SK-N-SH (cell line): ENCODE results near the gene TMEM164.

Experiments used
- EP300 ChIP-seq, 2 experiments: IDR thresholded peaks; 2 replicates each; pipeline versions ENCODE4 v1.4.0 to v1.6.1; 2012; ENCODE audit warnings: borderline replicate concordance in 1 of 2, low read depth in 1 of 2, low read length in 1 of 2
- GABPA ChIP-seq: IDR thresholded peaks from 2 replicates; pipeline ENCODE4 v1.4.0; 2012; ENCODE audit warnings: low read depth, mild to moderate bottlenecking
- JUND ChIP-seq: IDR thresholded peaks from 2 replicates; pipeline ENCODE4 v1.4.0; 2012
- POLR2AphosphoS5 ChIP-seq: IDR thresholded peaks from 2 replicates; pipeline ENCODE4 v1.6.1; 2012; ENCODE audit warnings: low read depth, low read length
- RCOR1 ChIP-seq: fragments of 150-350 bp; IDR thresholded peaks from 2 replicates; pipeline ENCODE4 v1.6.1; 2017; ENCODE audit warnings: antibody characterized with exemption, low read length
- RFX5 ChIP-seq: IDR thresholded peaks from 2 replicates; pipeline ENCODE4 v1.6.1; 2012; ENCODE audit warnings: mild to moderate bottlenecking, improper control_type of control experiment, low read length
- SIN3A ChIP-seq: IDR thresholded peaks from 2 replicates; pipeline ENCODE4 v1.6.1; 2012; ENCODE audit warnings: low read depth, mild to moderate bottlenecking, low read length, moderate library complexity, borderline replicate concordance
- SMC3 ChIP-seq: IDR thresholded peaks from 2 replicates; pipeline ENCODE4 v1.6.1; 2012; ENCODE audit warnings: low read depth, low read length, improper control_type of control experiment
- TAF1 ChIP-seq: IDR thresholded peaks from 2 replicates; pipeline ENCODE4 v1.6.1; 2012; ENCODE audit warnings: low read depth, mild to moderate bottlenecking, low read length, moderate library complexity, borderline replicate concordance
- YY1 ChIP-seq: IDR thresholded peaks from 2 replicates; pipeline ENCODE4 v1.4.0; 2012; ENCODE audit warnings: low read depth, mild to moderate bottlenecking
- TF ChIP-seq, protein P1 (sequence below): fragments of 200-600 bp; sonication (generic); IDR thresholded peaks from 2 replicates; pipeline ENCODE4 v1.6.1; 2017; ENCODE audit warnings: antibody characterized with exemption, mild to moderate bottlenecking, moderate library complexity

DNA sequence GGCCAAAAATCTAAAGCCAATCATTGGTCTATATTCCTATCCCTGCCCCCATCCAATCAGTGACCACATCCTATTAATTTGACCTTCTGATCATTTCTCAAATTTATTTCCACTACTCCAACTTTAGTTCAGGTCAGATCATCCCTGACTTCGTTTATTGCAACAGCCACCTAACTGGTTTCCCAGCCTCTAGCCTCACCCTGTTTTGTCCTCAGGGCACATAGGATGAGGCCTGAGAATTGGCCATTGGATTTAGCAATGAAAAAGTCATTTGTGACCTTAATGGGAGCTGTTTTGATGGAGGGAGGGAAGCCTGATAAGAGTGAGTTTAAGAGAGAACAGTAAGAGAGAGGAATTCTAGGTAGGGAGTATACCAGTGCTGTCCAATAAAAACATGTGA lies 160.0 kb downstream of the TMEM164 start:
- TF ChIP-seq JUND = no peak
- TF ChIP-seq, protein P1, sequence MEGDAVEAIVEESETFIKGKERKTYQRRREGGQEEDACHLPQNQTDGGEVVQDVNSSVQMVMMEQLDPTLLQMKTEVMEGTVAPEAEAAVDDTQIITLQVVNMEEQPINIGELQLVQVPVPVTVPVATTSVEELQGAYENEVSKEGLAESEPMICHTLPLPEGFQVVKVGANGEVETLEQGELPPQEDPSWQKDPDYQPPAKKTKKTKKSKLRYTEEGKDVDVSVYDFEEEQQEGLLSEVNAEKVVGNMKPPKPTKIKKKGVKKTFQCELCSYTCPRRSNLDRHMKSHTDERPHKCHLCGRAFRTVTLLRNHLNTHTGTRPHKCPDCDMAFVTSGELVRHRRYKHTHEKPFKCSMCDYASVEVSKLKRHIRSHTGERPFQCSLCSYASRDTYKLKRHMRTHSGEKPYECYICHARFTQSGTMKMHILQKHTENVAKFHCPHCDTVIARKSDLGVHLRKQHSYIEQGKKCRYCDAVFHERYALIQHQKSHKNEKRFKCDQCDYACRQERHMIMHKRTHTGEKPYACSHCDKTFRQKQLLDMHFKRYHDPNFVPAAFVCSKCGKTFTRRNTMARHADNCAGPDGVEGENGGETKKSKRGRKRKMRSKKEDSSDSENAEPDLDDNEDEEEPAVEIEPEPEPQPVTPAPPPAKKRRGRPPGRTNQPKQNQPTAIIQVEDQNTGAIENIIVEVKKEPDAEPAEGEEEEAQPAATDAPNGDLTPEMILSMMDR = no peak
- TF ChIP-seq GABPA = no peak
- TF ChIP-seq SMC3 = no peak
- no peak for TF ChIP-seq YY1
- TF ChIP-seq EP300 (IDR thresholded peaks at IDR 0.05; ENCODE audit: borderline replicate concordance in 1 of 2, low read depth in 1 of 2, low read length in 1 of 2) = no peak
- no peak for TF ChIP-seq SIN3A
- TF ChIP-seq RCOR1 = no peak
- TF ChIP-seq TAF1 = no peak
- no peak for TF ChIP-seq POLR2AphosphoS5
- no peak for TF ChIP-seq RFX5
